Activated CD4-positive, CD25-positive, alpha-beta regulatory T cell treated with anti-CD3 and anti-CD28 coated beads, Interleukin-2, amount 50 U/mL, for 24 hours (primary cell): ENCODE measurements around the gene SAMD3.
A peak's percentile ranks its signal among the peaks of the same experiment; 100 is the strongest.
"Not testable (repeated sequence)": the region's sequence is repeated elsewhere in the genome, so short reads cannot be mapped to it uniquely, and the experiment has no call there.

ENCODE experiments used
- ATAC-seq, 2 donors: fragments of 150-1000 bp; cut with Tn5 transposase; one replicate each; pipeline ENCODE4 v1.10.0; 2021; ENCODE audit warnings: mild to moderate bottlenecking in 1 of 2, moderate library complexity in 1 of 2

SAMD3 gene

GRCh38 chr6:130127195-130127594 lies 95.6 kb downstream of the SAMD3 start:
- ATAC-seq, result no peak

GRCh38 chr6:130122243-130122642 lies 100.5 kb downstream of the SAMD3 start:
- ATAC-seq, result peak in 1 of 2 donors; percentile 24

- ATAC-seq, result no peak
Observed at GRCh38 chr6:130120731-130121130, 102.0 kb downstream of the SAMD3 start.

- no peak for ATAC-seq
Observed at GRCh38 chr6:130119211-130119610, 103.5 kb downstream of the SAMD3 start.

- no peak for ATAC-seq
Observed at GRCh38 chr6:130118236-130118635, 104.5 kb downstream of the SAMD3 start.

GRCh38 chr6:130117187-130117701 lies 105.5 kb downstream of the SAMD3 start:
- ATAC-seq, result not testable (repeated sequence)

- ATAC-seq, result no peak
Observed at GRCh38 chr6:130116273-130116672, 106.5 kb downstream of the SAMD3 start.

GRCh38 chr6:130115036-130115435 lies 107.7 kb downstream of the SAMD3 start:
- ATAC-seq, result no peak

GRCh38 chr6:130113201-130113710 lies 109.5 kb downstream of the SAMD3 start:
- no peak for ATAC-seq

- no peak for ATAC-seq
Observed at GRCh38 chr6:130111031-130111430, 111.7 kb downstream of the SAMD3 start.

GRCh38 chr6:130107710-130108109 lies 115.0 kb downstream of the SAMD3 start:
- ATAC-seq, result no peak

GRCh38 chr6:130105996-130106704 lies 116.6 kb downstream of the SAMD3 start:
- peak in 1 of 2 donors; percentile 20 for ATAC-seq

GRCh38 chr6:130099119-130099518 lies 123.6 kb downstream of the SAMD3 start:
- no peak for ATAC-seq

- no peak for ATAC-seq
Observed at GRCh38 chr6:130098317-130098716, 124.4 kb downstream of the SAMD3 start.
